NCI-H1105 treated with DMSO at 0.1 percent for 48 hours (cell line): ENCODE measurements around the gene RGPD5.
"Not testable (repeated sequence)": the region's sequence is repeated elsewhere in the genome, so short reads cannot be mapped to it uniquely, and the experiment has no call there.

Experiments used
- DNase-seq: peaks from one replicate; lab custom pipeline; 2025; lab: John Stamatoyannopoulos, UW

RGPD5 gene

GRCh38 chr2:109893736-109894135 lies 99.6 kb downstream of the RGPD5 start:
- not testable (repeated sequence) for DNase-seq

- not testable (repeated sequence) for DNase-seq
Observed at GRCh38 chr2:109894141-109894540, 100.0 kb downstream of the RGPD5 start.

- DNase-seq, result not testable (repeated sequence)
Observed at GRCh38 chr2:109895090-109895869, 101.2 kb downstream of the RGPD5 start.

GRCh38 chr2:109896212-109896611 lies 102.1 kb downstream of the RGPD5 start:
- not testable (repeated sequence) for DNase-seq

GRCh38 chr2:109897769-109898461 lies 103.8 kb downstream of the RGPD5 start:
- DNase-seq, result not testable (repeated sequence)

GRCh38 chr2:109898462-109899336 lies 104.6 kb downstream of the RGPD5 start, which contains the start of gene LIMS3:
Gene LIMS3, plus strand, starts transcription at chr2:109898688. Its CDS starts 41 bp downstream, at chr2:109898729.
- DNase-seq, result not testable (repeated sequence)

- DNase-seq, result not testable (repeated sequence)
Observed at GRCh38 chr2:109905796-109906195, 111.7 kb downstream of the RGPD5 start.
